NCI-H2107 treated with DMSO at 0.1 percent for 48 hours (cell line): ENCODE measurements around the gene TARDBP.
"Not testable (repeated sequence)": the region's sequence is repeated elsewhere in the genome, so short reads cannot be mapped to it uniquely, and the experiment has no call there.

ENCODE experiments used
- DNase-seq: peaks from one replicate; lab custom pipeline; 2025; ENCODE audit not compliant: unreplicated experiment; lab: John Stamatoyannopoulos, UW

The TARDBP gene

GRCh38 chr1:11042065-11042464 lies 29.6 kb downstream of the TARDBP start:
- no peak for DNase-seq

GRCh38 chr1:11042995-11043874 lies 30.8 kb downstream of the TARDBP start:
- DNase-seq: no peak

GRCh38 chr1:11044086-11044848 lies 31.8 kb downstream of the TARDBP start:
- no peak for DNase-seq

GRCh38 chr1:11044849-11045427 lies 32.5 kb downstream of the TARDBP start:
- DNase-seq: no peak

- no peak for DNase-seq
Observed at GRCh38 chr1:11045428-11046269, 33.2 kb downstream of the TARDBP start.

GRCh38 chr1:11046270-11046566 lies 33.8 kb downstream of the TARDBP start:
- no peak for DNase-seq

GRCh38 chr1:11046625-11047365 lies 34.3 kb downstream of the TARDBP start, which contains the start of gene MASP2:
Gene MASP2 (minus strand): TSS chr1:11047239. CDS start chr1:11047207, 32 bp downstream.
- no peak for DNase-seq

GRCh38 chr1:11051121-11051520 lies 38.7 kb downstream of the TARDBP start:
- DNase-seq: not testable (repeated sequence)

- DNase-seq: no peak
Observed at GRCh38 chr1:11051781-11052511, 39.5 kb downstream of the TARDBP start.

- DNase-seq: peak; percentile 66
Observed at GRCh38 chr1:11052839-11053757, 40.6 kb downstream of the TARDBP start.

GRCh38 chr1:11053758-11054137 lies 41.3 kb downstream of the TARDBP start:
- DNase-seq: no peak

GRCh38 chr1:11054181-11054580 lies 41.7 kb downstream of the TARDBP start:
- no peak for DNase-seq

GRCh38 chr1:11054666-11055065 lies 42.2 kb downstream of the TARDBP start:
- no peak for DNase-seq

- DNase-seq: no peak
Observed at GRCh38 chr1:11055676-11056075, 43.2 kb downstream of the TARDBP start.

- no peak for DNase-seq
Observed at GRCh38 chr1:11056504-11056903, 44.0 kb downstream of the TARDBP start.

GRCh38 chr1:11057477-11057876 lies 45.0 kb downstream of the TARDBP start:
- DNase-seq: no peak

GRCh38 chr1:11058026-11058425 lies 45.6 kb downstream of the TARDBP start:
- no peak for DNase-seq

GRCh38 chr1:11058595-11059154 lies 46.2 kb downstream of the TARDBP start:
- DNase-seq: peak; percentile 68
